ENCODE data around the gene MDFI. TPM values are rescaled to one million over a fixed set of nuclear protein-coding genes. Genes with fewer than 3 reads are reported as not detected.

The MDFI gene
- polyA plus RNA-seq, 1 donor from 2014 or later: 42.5 TPM

DNA sequence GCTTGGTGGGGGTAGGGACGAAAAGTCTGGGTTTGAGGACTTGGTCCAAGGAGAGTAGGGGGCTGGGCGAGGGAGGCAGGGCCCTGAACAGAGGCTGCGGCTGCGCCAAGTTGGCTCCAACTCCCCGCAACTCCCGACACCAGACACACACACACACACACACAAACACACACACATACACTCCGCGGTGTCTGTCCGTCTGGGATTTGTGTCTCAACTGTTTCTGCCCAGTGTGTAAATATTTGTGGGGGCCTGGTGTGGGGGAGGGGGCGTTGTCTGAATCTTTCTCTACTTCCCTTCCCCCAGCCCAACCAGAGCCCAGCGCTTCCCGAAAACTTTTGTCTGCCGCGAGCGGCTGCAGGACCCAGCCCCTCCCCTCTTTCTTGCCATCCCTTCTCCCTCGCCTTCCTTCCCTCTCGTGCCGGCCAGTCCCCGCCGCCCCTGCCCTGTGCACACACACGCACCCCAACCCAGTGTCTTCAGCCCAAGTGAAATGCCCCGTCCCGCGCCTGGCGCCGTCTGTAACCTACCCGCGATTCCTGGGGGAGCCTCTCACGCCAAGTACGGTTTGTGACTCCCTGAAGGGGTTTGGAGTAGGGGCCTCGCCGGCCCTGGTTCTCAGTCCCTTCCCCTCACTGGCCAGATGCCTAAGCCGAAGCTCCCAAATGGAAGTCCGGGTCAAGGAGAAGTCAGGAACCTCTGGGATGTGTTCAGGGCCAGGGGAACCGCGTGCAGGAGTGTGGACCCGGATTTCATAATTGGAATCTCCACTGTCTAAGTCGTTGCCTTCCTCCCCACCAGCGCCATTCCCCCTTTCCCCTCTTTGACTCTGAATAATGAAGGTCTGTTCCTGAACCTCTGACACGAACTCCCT lies 904 bp downstream of the MDFI start:
- Histone ChIP-seq H3K4me2 (ENCODE audit: low read length) (no peak overlapping the region), H3K4me3 (ENCODE audit: low read length) (peak overlapping the region; percentile 73), H3K9me2 (ENCODE audit: insufficient read depth, low read length) (no peaks in the 10 kb centered on the region), H2AFZ (ENCODE audit: low read depth, low read length) (no peak overlapping the region), H3K9me3 (ENCODE audit: low read length) (no peaks in the 10 kb centered on the region), H3K36me3 (ENCODE audit: insufficient read depth, low read length) (no peaks in the 10 kb centered on the region), H3K27me3 (ENCODE audit: insufficient read depth, low read depth, low read length) (peaks cover 58% of the 10 kb centered on the region), H3K27ac (ENCODE audit: low read length) (no peak overlapping the region), H3F3A (ENCODE audit: insufficient read depth, low read length, poor library complexity, severe bottlenecking) (no peaks in the 10 kb centered on the region), H4K20me1 (ENCODE audit: insufficient read depth) (no peaks in the 10 kb centered on the region), H3K79me2 (replicated peaks; ENCODE audit: insufficient read depth, low read length) (no peaks in the 10 kb centered on the region), H3K9ac (ENCODE audit: low read length) (peak overlapping the region; percentile 47)
- TF ChIP-seq, protein P1, sequence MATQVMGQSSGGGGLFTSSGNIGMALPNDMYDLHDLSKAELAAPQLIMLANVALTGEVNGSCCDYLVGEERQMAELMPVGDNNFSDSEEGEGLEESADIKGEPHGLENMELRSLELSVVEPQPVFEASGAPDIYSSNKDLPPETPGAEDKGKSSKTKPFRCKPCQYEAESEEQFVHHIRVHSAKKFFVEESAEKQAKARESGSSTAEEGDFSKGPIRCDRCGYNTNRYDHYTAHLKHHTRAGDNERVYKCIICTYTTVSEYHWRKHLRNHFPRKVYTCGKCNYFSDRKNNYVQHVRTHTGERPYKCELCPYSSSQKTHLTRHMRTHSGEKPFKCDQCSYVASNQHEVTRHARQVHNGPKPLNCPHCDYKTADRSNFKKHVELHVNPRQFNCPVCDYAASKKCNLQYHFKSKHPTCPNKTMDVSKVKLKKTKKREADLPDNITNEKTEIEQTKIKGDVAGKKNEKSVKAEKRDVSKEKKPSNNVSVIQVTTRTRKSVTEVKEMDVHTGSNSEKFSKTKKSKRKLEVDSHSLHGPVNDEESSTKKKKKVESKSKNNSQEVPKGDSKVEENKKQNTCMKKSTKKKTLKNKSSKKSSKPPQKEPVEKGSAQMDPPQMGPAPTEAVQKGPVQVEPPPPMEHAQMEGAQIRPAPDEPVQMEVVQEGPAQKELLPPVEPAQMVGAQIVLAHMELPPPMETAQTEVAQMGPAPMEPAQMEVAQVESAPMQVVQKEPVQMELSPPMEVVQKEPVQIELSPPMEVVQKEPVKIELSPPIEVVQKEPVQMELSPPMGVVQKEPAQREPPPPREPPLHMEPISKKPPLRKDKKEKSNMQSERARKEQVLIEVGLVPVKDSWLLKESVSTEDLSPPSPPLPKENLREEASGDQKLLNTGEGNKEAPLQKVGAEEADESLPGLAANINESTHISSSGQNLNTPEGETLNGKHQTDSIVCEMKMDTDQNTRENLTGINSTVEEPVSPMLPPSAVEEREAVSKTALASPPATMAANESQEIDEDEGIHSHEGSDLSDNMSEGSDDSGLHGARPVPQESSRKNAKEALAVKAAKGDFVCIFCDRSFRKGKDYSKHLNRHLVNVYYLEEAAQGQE (IDR thresholded peaks at IDR 0.05; ENCODE audit: borderline replicate concordance): no peak
- no peak for TF ChIP-seq POLR2AphosphoS5 (IDR thresholded peaks at IDR 0.05)
- TF ChIP-seq RAD21 (conservative IDR thresholded peaks at IDR 0.05): no peak
- no peak for TF ChIP-seq TAF1 (IDR thresholded peaks at IDR 0.05; ENCODE audit: low read depth)
- TF ChIP-seq MXI1 (conservative IDR thresholded peaks at IDR 0.05; ENCODE audit: poor library complexity, severe bottlenecking): no peak
- TF ChIP-seq, protein P2, sequence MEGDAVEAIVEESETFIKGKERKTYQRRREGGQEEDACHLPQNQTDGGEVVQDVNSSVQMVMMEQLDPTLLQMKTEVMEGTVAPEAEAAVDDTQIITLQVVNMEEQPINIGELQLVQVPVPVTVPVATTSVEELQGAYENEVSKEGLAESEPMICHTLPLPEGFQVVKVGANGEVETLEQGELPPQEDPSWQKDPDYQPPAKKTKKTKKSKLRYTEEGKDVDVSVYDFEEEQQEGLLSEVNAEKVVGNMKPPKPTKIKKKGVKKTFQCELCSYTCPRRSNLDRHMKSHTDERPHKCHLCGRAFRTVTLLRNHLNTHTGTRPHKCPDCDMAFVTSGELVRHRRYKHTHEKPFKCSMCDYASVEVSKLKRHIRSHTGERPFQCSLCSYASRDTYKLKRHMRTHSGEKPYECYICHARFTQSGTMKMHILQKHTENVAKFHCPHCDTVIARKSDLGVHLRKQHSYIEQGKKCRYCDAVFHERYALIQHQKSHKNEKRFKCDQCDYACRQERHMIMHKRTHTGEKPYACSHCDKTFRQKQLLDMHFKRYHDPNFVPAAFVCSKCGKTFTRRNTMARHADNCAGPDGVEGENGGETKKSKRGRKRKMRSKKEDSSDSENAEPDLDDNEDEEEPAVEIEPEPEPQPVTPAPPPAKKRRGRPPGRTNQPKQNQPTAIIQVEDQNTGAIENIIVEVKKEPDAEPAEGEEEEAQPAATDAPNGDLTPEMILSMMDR (IDR thresholded peaks at IDR 0.05; ENCODE audit: poor library complexity, severe bottlenecking): no peak
- TF ChIP-seq EZH2 (IDR thresholded peaks at IDR 0.05; ENCODE audit: borderline replicate concordance, insufficient read depth, low read length, poor library complexity, severe bottlenecking): no peak
- TF ChIP-seq EP300 (conservative IDR thresholded peaks at IDR 0.05; ENCODE audit: poor library complexity, severe bottlenecking): no peak
- no peak for TF ChIP-seq SMC3 (conservative IDR thresholded peaks at IDR 0.05; ENCODE audit: poor library complexity)

DNA sequence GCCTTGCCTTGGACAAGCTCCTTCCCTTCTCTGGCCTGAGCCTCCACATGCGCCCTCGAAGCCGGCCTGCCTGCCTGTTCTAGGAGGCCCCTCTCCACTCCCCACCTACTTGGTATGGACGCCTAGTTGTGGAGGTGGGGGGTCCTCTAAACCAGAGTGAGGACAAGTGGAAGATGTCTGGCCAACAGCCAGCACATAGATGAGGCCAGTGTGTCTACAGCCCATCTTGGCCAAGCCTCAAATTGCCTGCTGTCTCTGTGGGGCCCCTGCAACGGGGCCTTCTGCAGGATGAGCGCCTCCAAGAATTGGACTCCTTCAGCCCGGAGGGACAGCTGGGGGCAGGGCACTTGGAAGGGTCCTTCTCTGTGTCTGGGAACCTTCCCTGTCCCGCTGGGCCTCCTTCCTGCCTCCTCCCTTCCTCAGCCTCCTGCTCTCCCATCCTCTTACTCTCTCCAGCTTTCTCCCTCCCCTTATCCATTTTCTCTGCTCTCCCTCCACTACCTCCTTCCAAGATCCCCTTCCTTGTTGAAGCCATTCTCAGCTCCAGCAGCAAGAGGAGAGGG lies 1.6 kb downstream of the MDFI start:
- Histone ChIP-seq H2AFZ (ENCODE audit: low read depth, low read length) (no peak overlapping the region), H3K79me2 (replicated peaks; ENCODE audit: insufficient read depth, low read length) (no peaks in the 10 kb centered on the region), H3K9ac (ENCODE audit: low read length) (no peak overlapping the region), H3K4me3 (ENCODE audit: low read length) (peak overlapping the region; percentile 73), H3K27me3 (ENCODE audit: insufficient read depth, low read depth, low read length) (peaks cover 56% of the 10 kb centered on the region), H3K9me2 (ENCODE audit: insufficient read depth, low read length) (no peaks in the 10 kb centered on the region), H3K9me3 (ENCODE audit: low read length) (no peaks in the 10 kb centered on the region), H3F3A (ENCODE audit: insufficient read depth, low read length, poor library complexity, severe bottlenecking) (no peaks in the 10 kb centered on the region), H3K27ac (ENCODE audit: low read length) (no peak overlapping the region), H3K36me3 (ENCODE audit: insufficient read depth, low read length) (no peaks in the 10 kb centered on the region), H4K20me1 (ENCODE audit: insufficient read depth) (no peaks in the 10 kb centered on the region), H3K4me2 (ENCODE audit: low read length) (no peak overlapping the region)
- no peak for TF ChIP-seq EP300 (conservative IDR thresholded peaks at IDR 0.05; ENCODE audit: poor library complexity, severe bottlenecking)
- TF ChIP-seq TAF1 (IDR thresholded peaks at IDR 0.05; ENCODE audit: low read depth): no peak
- TF ChIP-seq, protein P2 (IDR thresholded peaks at IDR 0.05; ENCODE audit: poor library complexity, severe bottlenecking): no peak

Data from neural cell (in vitro differentiated cells).